Activated T-helper 2 cell treated with anti-CD3 and anti-CD28 coated beads, Interferon-gamma antibody, Interleukin-2, Interleukin-4, amounts not matched to agents 10 μg/mL and 5 μg/mL and 100 μg/mL, durations not matched to agents 14 hours and 24 hours and 36 hours (primary cell): Measurements from ENCODE around the gene CELF6. TPM values are rescaled to one million over a fixed set of nuclear protein-coding genes. Genes with fewer than 3 reads are reported as not detected.

Source experiments
- DNase-seq: peaks from one replicate; pipeline ENCODE4 v3.0.0; 2021; ENCODE audit warnings: low spot score
- H3K27ac Mint-ChIP-seq: one replicate; pipeline ENCODE4 v1.8.0; 2021; ENCODE audit warnings: mixed read lengths
- H3K27me3 Mint-ChIP-seq: one replicate; pipeline ENCODE4 v1.8.0; 2021; ENCODE audit warnings: low read depth, mixed read lengths
- H3K36me3 Mint-ChIP-seq: one replicate; pipeline ENCODE4 v1.8.0; 2021; ENCODE audit warnings: low read depth, mixed read lengths
- H3K4me1 Mint-ChIP-seq: one replicate; pipeline ENCODE4 v1.8.0; 2021; ENCODE audit warnings: low read depth, mixed read lengths
- H3K4me3 Mint-ChIP-seq: one replicate; pipeline ENCODE4 v1.8.0; 2021; ENCODE audit warnings: low read depth, mild to moderate bottlenecking, moderate library complexity, mixed read lengths
- H3K9me3 Mint-ChIP-seq: one replicate; pipeline ENCODE4 v1.8.0; 2021; ENCODE audit warnings: mixed read lengths
- intact Hi-C: fragments of 100-400 bp; cut with micrococcal nuclease; formaldehyde crosslinking; loops from one replicate; pipeline ENCODE4 v1.15.1; 2023
- total RNA-seq: library from RNA; stranded (reverse); gene quantifications from 2 replicates; pipeline ENCODE4 v1.2.3, GENCODE V29; 2022

Gene CELF6
- total RNA-seq, 1 donor from 2014 or later = 0.16 TPM

GRCh38 chr15:72248514-72248913 lies 71.4 kb downstream of the CELF6 start:
- Mint-ChIP-seq H3K36me3 (peaks cover 63% of the 10 kb centered on the region), H3K27ac (peak overlapping the region; percentile 15)
- intact Hi-C loops = no loop called here

DNA sequence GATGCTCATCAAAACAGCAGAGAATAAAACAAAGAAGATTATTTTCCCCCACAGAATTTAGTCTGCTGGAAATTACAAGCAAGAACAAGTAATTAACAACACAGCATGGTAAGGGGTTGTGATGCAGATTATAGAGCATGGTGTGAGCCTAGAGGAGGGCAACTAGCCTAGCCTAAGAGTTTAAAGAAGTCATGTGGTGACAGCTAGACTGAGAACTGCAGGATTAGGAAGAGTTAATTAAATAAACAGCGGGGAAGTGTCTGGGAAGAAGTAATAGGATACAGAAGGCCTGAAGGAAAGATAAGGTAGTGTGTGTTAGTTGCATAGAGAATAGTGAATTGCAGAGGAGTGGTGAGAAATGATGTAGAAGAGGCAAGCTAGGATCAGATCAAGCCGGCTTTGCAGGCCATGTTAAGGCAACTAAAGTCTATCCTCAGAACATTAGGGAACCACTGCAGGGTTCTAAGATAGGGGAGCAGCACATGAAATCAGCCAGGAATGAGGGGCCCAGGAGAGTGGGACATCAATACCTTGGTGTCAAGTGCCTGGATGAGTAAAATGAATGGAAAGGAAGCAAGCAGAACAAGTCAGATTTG lies 77.1 kb downstream of the CELF6 start:
- H3K36me3 Mint-ChIP-seq = peaks cover 54% of the 10 kb centered on the region
- no peak overlapping the region for H3K27ac Mint-ChIP-seq
- H3K27me3 Mint-ChIP-seq = no peaks in the 10 kb centered on the region
- peaks cover 12% of the 10 kb centered on the region for H3K4me1 Mint-ChIP-seq
- DNase-seq = no peak
- no peak overlapping the region for H3K4me3 Mint-ChIP-seq
- no peaks in the 10 kb centered on the region for H3K9me3 Mint-ChIP-seq
- intact Hi-C loops = no loop called here

More at GRCh38 chr15:72248514-72248913, 71.4 kb downstream of the CELF6 start:
- Mint-ChIP-seq H3K27me3 (no peaks in the 10 kb centered on the region), H3K9me3 (no peaks in the 10 kb centered on the region), H3K4me1 (peaks cover 15% of the 10 kb centered on the region), H3K4me3 (no peak overlapping the region)
- DNase-seq = no peak

GRCh38 chr15:72239652-72240051 lies 80.3 kb downstream of the CELF6 start:
- intact Hi-C loops = no loop called here
- no peaks in the 10 kb centered on the region for H3K9me3 Mint-ChIP-seq
- H3K27me3 Mint-ChIP-seq = no peaks in the 10 kb centered on the region
- no peak overlapping the region for H3K27ac Mint-ChIP-seq
- DNase-seq = no peak
- no peak overlapping the region for H3K4me3 Mint-ChIP-seq
- H3K4me1 Mint-ChIP-seq = peaks cover 30% of the 10 kb centered on the region
- H3K36me3 Mint-ChIP-seq = peaks cover 44% of the 10 kb centered on the region

- H3K27ac Mint-ChIP-seq = no peak overlapping the region
- intact Hi-C loops = no loop called here
These were observed 81.4 kb downstream of the CELF6 start for GRCh38 chr15:72238586-72238985.

DNA sequence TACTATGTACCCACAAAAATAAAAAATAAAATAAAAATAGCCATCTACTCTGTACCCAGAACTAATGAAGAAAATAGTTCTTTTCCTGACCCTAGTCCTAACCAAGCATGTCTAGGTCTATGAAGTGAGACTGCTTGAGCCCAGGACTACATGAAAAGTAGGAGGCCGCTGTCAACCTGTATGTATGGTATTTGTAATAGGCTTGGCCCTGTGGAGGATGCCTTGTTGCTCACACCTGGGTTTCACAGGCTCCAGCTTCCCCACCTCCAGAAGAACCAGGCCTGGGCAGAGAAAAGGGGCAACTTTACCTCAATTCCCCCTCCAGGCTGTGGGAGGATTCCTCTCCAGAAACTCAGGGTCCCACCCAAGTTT lies 82.1 kb downstream of the CELF6 start:
- intact Hi-C loops = loop anchor here (1.0 kb wide), 1 partner anchor 10 kb away; no protein-coding TSS in a partner anchor
- no peak for DNase-seq
- Mint-ChIP-seq H3K9me3 (no peaks in the 10 kb centered on the region), H3K4me1 (peaks cover 34% of the 10 kb centered on the region), H3K36me3 (peaks cover 28% of the 10 kb centered on the region), H3K27me3 (no peaks in the 10 kb centered on the region), H3K27ac (peak overlapping the region; percentile 80), H3K4me3 (no peak overlapping the region)

More at GRCh38 chr15:72238586-72238985, 81.4 kb downstream of the CELF6 start:
- Mint-ChIP-seq H3K4me1 (peaks cover 32% of the 10 kb centered on the region), H3K36me3 (peaks cover 33% of the 10 kb centered on the region), H3K4me3 (no peak overlapping the region), H3K9me3 (no peaks in the 10 kb centered on the region), H3K27me3 (no peaks in the 10 kb centered on the region)
- no peak for DNase-seq

DNA sequence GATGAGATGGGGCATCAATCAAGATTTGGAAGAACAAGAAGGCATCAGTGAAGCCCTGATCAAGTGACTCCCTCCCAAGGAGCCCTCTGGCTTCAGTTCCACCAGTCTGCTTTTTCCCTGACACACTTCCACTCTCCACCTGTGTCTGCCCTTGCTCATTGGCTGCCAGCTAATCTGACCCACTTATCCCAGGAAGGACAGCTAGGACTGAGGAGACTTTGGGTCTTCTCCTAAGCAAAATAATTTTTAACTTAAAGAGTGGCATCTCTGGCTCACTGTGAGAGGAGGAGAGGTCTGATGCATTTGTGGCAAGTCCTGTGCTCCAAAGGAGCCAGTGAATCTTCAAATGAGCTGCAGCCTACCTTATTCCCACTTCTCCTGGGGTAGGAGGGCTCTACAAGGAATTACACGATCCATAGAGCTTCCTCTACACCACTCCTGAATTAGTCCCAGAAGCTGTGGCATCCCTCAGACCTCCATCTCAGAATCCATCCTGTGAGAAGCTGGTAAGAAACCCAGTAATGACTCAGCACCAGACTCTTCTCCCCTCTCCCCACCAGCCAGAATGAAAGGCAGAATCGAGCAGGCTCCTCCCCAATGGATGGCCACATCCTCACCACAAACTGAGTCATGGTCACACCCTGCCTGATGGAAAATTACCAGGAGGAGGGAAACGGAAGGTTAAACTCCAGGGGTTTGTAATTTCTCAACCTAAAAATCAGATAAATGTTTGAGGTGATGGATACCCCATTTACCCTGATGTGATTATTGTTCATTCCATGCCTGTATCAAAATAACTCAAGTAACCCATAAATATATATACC lies 82.7 kb downstream of the CELF6 start:
- intact Hi-C loops = loop anchor here (1.0 kb wide), 1 partner anchor 9 kb away; no protein-coding TSS in a partner anchor
- H3K9me3 Mint-ChIP-seq = no peaks in the 10 kb centered on the region
- peak overlapping the region; percentile 76 for H3K4me3 Mint-ChIP-seq
- H3K4me1 Mint-ChIP-seq = peaks cover 40% of the 10 kb centered on the region
- peak overlapping the region; percentile 80 for H3K27ac Mint-ChIP-seq
- H3K36me3 Mint-ChIP-seq = peaks cover 22% of the 10 kb centered on the region
- DNase-seq = peak; percentile 76
- no peaks in the 10 kb centered on the region for H3K27me3 Mint-ChIP-seq

- intact Hi-C loops = loop anchor here (1.0 kb wide), 1 partner anchor 8 kb away; no protein-coding TSS in a partner anchor
- H3K27me3 Mint-ChIP-seq = no peaks in the 10 kb centered on the region
- H3K36me3 Mint-ChIP-seq = peaks cover 15% of the 10 kb centered on the region
- H3K4me1 Mint-ChIP-seq = peaks cover 48% of the 10 kb centered on the region
- no peak for DNase-seq
- no peak overlapping the region for H3K4me3 Mint-ChIP-seq
- no peaks in the 10 kb centered on the region for H3K9me3 Mint-ChIP-seq
- peak overlapping the region; percentile 80 for H3K27ac Mint-ChIP-seq
These were observed 83.5 kb downstream of the CELF6 start for GRCh38 chr15:72236381-72237003.

DNA sequence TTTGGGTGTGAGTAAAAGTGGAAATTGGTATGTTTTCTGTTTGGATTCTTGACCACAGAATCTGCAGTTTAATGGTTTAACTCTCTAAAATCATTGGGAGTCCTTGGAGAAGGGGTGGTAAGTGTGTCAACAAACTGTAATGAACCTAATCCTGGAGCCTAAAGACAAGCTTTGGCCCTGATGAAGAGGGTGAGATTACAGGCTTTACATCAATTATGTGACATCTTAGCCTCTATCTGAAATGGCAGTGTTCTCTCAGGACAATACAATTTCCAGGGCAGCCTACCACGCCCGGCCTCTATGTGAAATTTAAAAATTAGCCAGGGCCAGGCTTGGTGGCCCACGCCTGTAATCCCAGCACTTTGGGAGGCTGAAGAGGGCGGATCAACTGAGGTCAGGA lies 84.7 kb downstream of the CELF6 start:
- Mint-ChIP-seq H3K9me3 (no peaks in the 10 kb centered on the region), H3K27me3 (no peaks in the 10 kb centered on the region), H3K27ac (no peak overlapping the region), H3K36me3 (peaks cover 10% of the 10 kb centered on the region), H3K4me3 (no peak overlapping the region), H3K4me1 (peaks cover 48% of the 10 kb centered on the region)
- intact Hi-C loops = no loop called here
- DNase-seq = no peak

Other genes with a start within 250 kb of the CELF6 start
- 25.1 and 26.2 TPM in 2 replicates for gene MYO9A, start 202.0 kb downstream of the CELF6 start, total RNA-seq
- gene SENP8, start 201.8 kb downstream of the CELF6 start, total RNA-seq = 1.5 and 2.0 TPM in 2 replicates
- not detected in 2 replicates for gene GRAMD2A, start 122.4 kb downstream of the CELF6 start, total RNA-seq
- gene PKM, start 89.0 kb downstream of the CELF6 start, total RNA-seq = 2,347 and 2,391 TPM in 2 replicates
- 65.4 and 73.1 TPM in 2 replicates for gene PARP6, start 47.6 kb downstream of the CELF6 start, total RNA-seq
- 58.2 and 63.4 TPM in 2 replicates for gene HEXA, start 55.9 kb upstream of the CELF6 start, total RNA-seq
- not detected in 2 replicates for gene TMEM202, start 78.1 kb upstream of the CELF6 start, total RNA-seq
- gene ARIH1, start 154.2 kb upstream of the CELF6 start, total RNA-seq = 139 and 141 TPM in 2 replicates